Measurements from ENCODE around the gene TCEAL3.

GRCh38 chrX:103608306-103608963, 672 bp downstream of the TCEAL3 start:
- TF ChIP-seq YY1 (IDR thresholded peaks at IDR 0.05; ENCODE audit: low read depth, low read length): no peak
- no peak for TF ChIP-seq BRCA1 (IDR thresholded peaks at IDR 0.05; ENCODE audit: low read depth, low read length)
- no peak for TF ChIP-seq MAX (IDR thresholded peaks at IDR 0.05)
- TF ChIP-seq SP2 (IDR thresholded peaks at IDR 0.05; ENCODE audit: low read length): no peak
- TF ChIP-seq CTCF (IDR thresholded peaks at IDR 0.05; ENCODE audit: control extremely low read depth in 1 of 3, insufficient read depth in 1 of 3, low read depth in 1 of 3, low read length in 3 of 3): no peak
- TF ChIP-seq GABPA (IDR thresholded peaks at IDR 0.05; ENCODE audit: borderline replicate concordance, insufficient read depth, low read length): no peak
- TF ChIP-seq POU5F1 (IDR thresholded peaks at IDR 0.05; ENCODE audit: low read depth, low read length): no peak
- no peak for TF ChIP-seq NRF1 (IDR thresholded peaks at IDR 0.05; ENCODE audit: low read depth, low read length)
- TF ChIP-seq TEAD4 (IDR thresholded peaks at IDR 0.05; ENCODE audit: low read depth, low read length): no peak
- no peak for TF ChIP-seq SP1 (IDR thresholded peaks at IDR 0.05; ENCODE audit: low read depth, low read length)
